SU-DHL-6 (cell line): ENCODE data around the gene PPP2R5B.
A peak's percentile ranks its signal among the peaks of the same experiment; 100 is the strongest.

ENCODE experiments used
- CTCF ChIP-seq: fragments of 200-600 bp; sonication (generic); IDR thresholded peaks from one replicate; pipeline ENCODE4 v1.5.1; 2017; ENCODE audit warnings: antibody characterized with exemption, mild to moderate bottlenecking, low read length, moderate library complexity; ENCODE audit not compliant: insufficient read depth, poor library complexity, severe bottlenecking
- EZH2phosphoT487 ChIP-seq: fragments of 200-600 bp; sonication (generic), shearing (Covaris generic); conservative IDR thresholded peaks from 2 replicates; pipeline ENCODE4 v1.6.1; 2018; ENCODE audit warnings: mild to moderate bottlenecking, antibody characterized with exemption, low read length, moderate library complexity, mixed read lengths

DNA sequence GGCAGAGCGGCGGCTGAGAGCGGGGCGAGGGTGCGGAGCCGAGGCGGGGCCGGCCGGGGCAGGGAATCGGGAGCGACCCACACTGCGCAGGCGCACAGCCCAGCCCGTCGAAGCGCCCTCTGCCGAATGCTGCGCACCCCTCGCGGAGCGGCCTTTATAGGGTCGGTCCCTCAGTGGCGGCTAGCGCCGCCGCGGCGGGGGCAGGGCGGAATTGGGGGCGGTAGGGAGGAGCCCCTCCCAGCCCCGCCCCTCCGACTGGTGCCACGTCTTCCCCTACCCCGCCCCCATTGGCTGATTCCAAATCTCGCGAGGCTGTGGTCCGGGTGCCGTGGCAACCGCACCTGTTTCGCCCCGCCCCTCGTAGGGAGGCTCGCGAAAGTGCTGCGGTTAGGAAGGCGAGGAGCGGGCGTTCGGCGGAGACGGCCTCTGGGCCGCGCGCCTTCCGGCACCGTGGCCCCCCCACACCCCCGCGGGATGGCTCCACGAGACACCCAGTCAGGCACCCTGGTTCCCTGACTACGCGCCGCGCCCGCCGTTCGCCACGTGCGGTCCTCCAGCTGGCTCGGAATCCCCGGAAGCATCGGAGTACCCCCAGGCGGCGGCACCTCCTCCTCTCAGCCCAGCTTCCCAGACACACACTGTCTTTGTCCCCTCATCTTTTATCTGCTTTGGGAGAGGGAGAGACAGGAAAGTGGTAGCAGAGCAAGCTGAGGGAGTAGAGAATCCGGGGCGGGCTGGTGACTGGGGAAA lies 45.8 kb upstream of the PPP2R5B start, which contains the start of gene EHD1:
- TF ChIP-seq CTCF (peak; percentile 21), EZH2phosphoT487 (no peak)
